MV-4-11 (cell line): ENCODE results near the gene DIS3L2.

ENCODE experiments used
- DNase-seq: peaks from one replicate; lab custom pipeline; 2025; lab: John Stamatoyannopoulos, UW

Gene DIS3L2

GRCh38 chr2:232264081-232264480 is 302.6 kb downstream of the DIS3L2 start:
- DNase-seq, result no peak

- no peak for DNase-seq
Observed at GRCh38 chr2:232265329-232265728, 303.8 kb downstream of the DIS3L2 start.

- no peak for DNase-seq
Observed at GRCh38 chr2:232268636-232269165, 307.2 kb downstream of the DIS3L2 start.

- no peak for DNase-seq
Observed at GRCh38 chr2:232269867-232270266, 308.4 kb downstream of the DIS3L2 start.

GRCh38 chr2:232273903-232274643 is 312.6 kb downstream of the DIS3L2 start:
- no peak for DNase-seq

GRCh38 chr2:232275670-232276069 is 314.2 kb downstream of the DIS3L2 start:
- DNase-seq, result no peak

GRCh38 chr2:232276084-232276732 is 314.7 kb downstream of the DIS3L2 start:
- no peak for DNase-seq

GRCh38 chr2:232276733-232277313 is 315.3 kb downstream of the DIS3L2 start:
- no peak for DNase-seq

- no peak for DNase-seq
Observed at GRCh38 chr2:232278534-232278933, 317.0 kb downstream of the DIS3L2 start.

GRCh38 chr2:232280341-232280740 is 318.8 kb downstream of the DIS3L2 start:
- no peak for DNase-seq

- DNase-seq, result no peak
Observed at GRCh38 chr2:232281858-232282507, 320.5 kb downstream of the DIS3L2 start.

GRCh38 chr2:232282508-232283055 is 321.1 kb downstream of the DIS3L2 start:
- peak; percentile 32 for DNase-seq

- no peak for DNase-seq
Observed at GRCh38 chr2:232286001-232286868, 324.7 kb downstream of the DIS3L2 start.

GRCh38 chr2:232287316-232287715 is 325.8 kb downstream of the DIS3L2 start:
- DNase-seq, result no peak

GRCh38 chr2:232288489-232289030 is 327.0 kb downstream of the DIS3L2 start:
- DNase-seq, result no peak

- DNase-seq, result no peak
Observed at GRCh38 chr2:232290668-232291067, 329.2 kb downstream of the DIS3L2 start.

GRCh38 chr2:232291343-232291742 is 329.8 kb downstream of the DIS3L2 start:
- no peak for DNase-seq

- DNase-seq, result peak; percentile 54
Observed at GRCh38 chr2:232292395-232293154, 331.1 kb downstream of the DIS3L2 start.

GRCh38 chr2:232293191-232293590 is 331.7 kb downstream of the DIS3L2 start:
- DNase-seq, result no peak

GRCh38 chr2:232295971-232296370 is 334.5 kb downstream of the DIS3L2 start:
- no peak for DNase-seq
